ENCODE data around the gene RABGAP1L.

Gene RABGAP1L

GRCh38 chr1:174700314-174700713 lies 541.0 kb downstream of the RABGAP1L start:
- H3K4me3 ChIP-seq (ENCODE audit: low read depth, low read length), result no peak overlapping the region
- H3K27me3 ChIP-seq, result no peaks in the 10 kb centered on the region
- DNase-seq, result no peak
- TF ChIP-seq, protein P1, sequence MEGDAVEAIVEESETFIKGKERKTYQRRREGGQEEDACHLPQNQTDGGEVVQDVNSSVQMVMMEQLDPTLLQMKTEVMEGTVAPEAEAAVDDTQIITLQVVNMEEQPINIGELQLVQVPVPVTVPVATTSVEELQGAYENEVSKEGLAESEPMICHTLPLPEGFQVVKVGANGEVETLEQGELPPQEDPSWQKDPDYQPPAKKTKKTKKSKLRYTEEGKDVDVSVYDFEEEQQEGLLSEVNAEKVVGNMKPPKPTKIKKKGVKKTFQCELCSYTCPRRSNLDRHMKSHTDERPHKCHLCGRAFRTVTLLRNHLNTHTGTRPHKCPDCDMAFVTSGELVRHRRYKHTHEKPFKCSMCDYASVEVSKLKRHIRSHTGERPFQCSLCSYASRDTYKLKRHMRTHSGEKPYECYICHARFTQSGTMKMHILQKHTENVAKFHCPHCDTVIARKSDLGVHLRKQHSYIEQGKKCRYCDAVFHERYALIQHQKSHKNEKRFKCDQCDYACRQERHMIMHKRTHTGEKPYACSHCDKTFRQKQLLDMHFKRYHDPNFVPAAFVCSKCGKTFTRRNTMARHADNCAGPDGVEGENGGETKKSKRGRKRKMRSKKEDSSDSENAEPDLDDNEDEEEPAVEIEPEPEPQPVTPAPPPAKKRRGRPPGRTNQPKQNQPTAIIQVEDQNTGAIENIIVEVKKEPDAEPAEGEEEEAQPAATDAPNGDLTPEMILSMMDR (IDR thresholded peaks at IDR 0.05; ENCODE audit: low read depth, low read length), result no peak
- H3K9me3 ChIP-seq, result no peaks in the 10 kb centered on the region
- no peaks in the 10 kb centered on the region for H3K4me1 ChIP-seq
- H3K36me3 ChIP-seq, result no peaks in the 10 kb centered on the region

DNA sequence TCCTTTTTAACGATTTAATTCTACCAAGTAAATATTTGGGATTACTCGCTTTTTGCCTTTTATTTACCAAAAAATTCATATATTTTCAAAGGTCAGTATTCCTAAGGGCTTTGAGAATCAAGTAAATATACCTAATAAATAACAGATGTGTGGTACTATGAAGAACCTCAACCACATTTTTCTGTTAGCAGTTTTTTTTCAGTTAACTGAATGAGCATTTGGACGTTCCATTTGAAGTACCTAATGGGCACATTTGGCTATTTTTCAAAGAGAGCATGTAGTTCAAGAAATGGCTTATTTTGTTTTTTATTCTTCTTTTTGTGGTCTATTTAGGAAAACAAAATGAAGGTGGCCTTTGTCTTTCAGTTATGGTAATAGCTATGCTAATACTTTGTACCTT lies 541.5 kb downstream of the RABGAP1L start:
- TF ChIP-seq, protein P1 (IDR thresholded peaks at IDR 0.05; ENCODE audit: low read depth, low read length), result no peak
- H3K27me3 ChIP-seq, result no peaks in the 10 kb centered on the region
- H3K4me3 ChIP-seq (ENCODE audit: low read depth, low read length), result no peak overlapping the region
- no peaks in the 10 kb centered on the region for H3K4me1 ChIP-seq
- no peaks in the 10 kb centered on the region for H3K36me3 ChIP-seq
- no peak for DNase-seq
- H3K9me3 ChIP-seq, result no peaks in the 10 kb centered on the region

DNA sequence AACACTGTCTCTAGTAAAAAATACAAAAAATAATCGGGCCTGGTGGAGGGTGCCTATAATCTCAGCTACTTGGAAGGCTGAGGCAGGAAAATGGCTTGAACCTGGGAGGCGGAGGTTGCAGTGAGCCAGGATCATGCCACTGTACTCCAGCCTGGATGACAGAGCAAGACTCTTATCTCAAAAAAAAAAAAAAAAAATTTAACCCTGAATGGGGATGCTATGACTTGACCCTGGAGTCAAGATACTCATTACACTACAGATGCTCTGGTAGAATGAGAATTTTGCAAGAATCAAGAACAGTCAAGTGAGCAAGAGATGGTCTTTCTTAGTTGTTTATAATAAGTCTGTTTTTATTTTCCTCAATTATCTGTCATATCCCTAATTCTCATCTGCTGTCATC lies 542.2 kb downstream of the RABGAP1L start:
- TF ChIP-seq, protein P1 (IDR thresholded peaks at IDR 0.05; ENCODE audit: low read depth, low read length), result no peak

GRCh38 chr1:174702011-174702410 lies 542.7 kb downstream of the RABGAP1L start:
- TF ChIP-seq, protein P1 (IDR thresholded peaks at IDR 0.05; ENCODE audit: low read depth, low read length), result no peak
- Histone ChIP-seq H3K4me3 (ENCODE audit: low read depth, low read length) (no peak overlapping the region), H3K9me3 (no peaks in the 10 kb centered on the region), H3K27me3 (no peaks in the 10 kb centered on the region), H3K4me1 (no peaks in the 10 kb centered on the region), H3K36me3 (no peaks in the 10 kb centered on the region)
- no peak for DNase-seq

More for the DNA sequence above, 542.2 kb downstream of the RABGAP1L start:
- no peaks in the 10 kb centered on the region for H3K27me3 ChIP-seq
- H3K36me3 ChIP-seq, result no peaks in the 10 kb centered on the region
- H3K4me3 ChIP-seq (ENCODE audit: low read depth, low read length), result no peak overlapping the region
- no peak for DNase-seq
- H3K9me3 ChIP-seq, result no peaks in the 10 kb centered on the region
- no peaks in the 10 kb centered on the region for H3K4me1 ChIP-seq

DNA sequence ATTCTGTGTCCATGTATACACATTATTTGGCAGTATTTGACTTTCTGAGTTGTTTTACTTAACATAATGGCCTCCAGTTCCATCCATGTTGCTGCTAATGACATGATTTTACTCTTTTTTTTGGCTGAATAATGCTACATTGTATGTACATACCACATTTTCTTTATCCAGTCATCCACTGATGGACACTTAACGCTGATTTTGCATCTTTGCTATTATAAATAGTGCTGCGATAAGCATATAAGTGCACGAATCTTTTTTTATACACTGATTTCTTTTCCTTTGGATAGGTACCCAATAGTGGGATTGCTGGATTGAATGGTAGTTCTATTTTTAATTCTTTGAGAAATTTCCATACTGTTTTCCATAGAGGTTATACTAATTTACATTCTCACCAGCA lies 544.0 kb downstream of the RABGAP1L start:
- H3K9me3 ChIP-seq, result no peaks in the 10 kb centered on the region
- no peaks in the 10 kb centered on the region for H3K27me3 ChIP-seq
- no peaks in the 10 kb centered on the region for H3K4me1 ChIP-seq
- no peaks in the 10 kb centered on the region for H3K36me3 ChIP-seq
- no peak overlapping the region for H3K4me3 ChIP-seq (ENCODE audit: low read depth, low read length)
- DNase-seq, result no peak
- TF ChIP-seq, protein P1 (IDR thresholded peaks at IDR 0.05; ENCODE audit: low read depth, low read length), result no peak

GRCh38 chr1:174704300-174704699 lies 545.0 kb downstream of the RABGAP1L start:
- no peak overlapping the region for H3K4me3 ChIP-seq (ENCODE audit: low read depth, low read length)
- H3K9me3 ChIP-seq, result no peaks in the 10 kb centered on the region
- no peaks in the 10 kb centered on the region for H3K4me1 ChIP-seq
- H3K36me3 ChIP-seq, result no peaks in the 10 kb centered on the region
- H3K27me3 ChIP-seq, result no peaks in the 10 kb centered on the region
- TF ChIP-seq, protein P1 (IDR thresholded peaks at IDR 0.05; ENCODE audit: low read depth, low read length), result no peak
- no peak for DNase-seq

Data from BE2C (cell line).